ENCODE results near the gene YTHDF1. TPM values are rescaled to one million over a fixed set of nuclear protein-coding genes. Genes with fewer than 3 reads are reported as not detected.

Gene YTHDF1
- total RNA-seq = 20.0 and 20.9 TPM in 2 replicates

GRCh38 chr20:63216041-63216848 is at the start of gene YTHDF1:
TSS of gene YTHDF1 (minus strand) at chr20:63216131. CDS start at chr20:63215892, 239 bp downstream.

DNA sequence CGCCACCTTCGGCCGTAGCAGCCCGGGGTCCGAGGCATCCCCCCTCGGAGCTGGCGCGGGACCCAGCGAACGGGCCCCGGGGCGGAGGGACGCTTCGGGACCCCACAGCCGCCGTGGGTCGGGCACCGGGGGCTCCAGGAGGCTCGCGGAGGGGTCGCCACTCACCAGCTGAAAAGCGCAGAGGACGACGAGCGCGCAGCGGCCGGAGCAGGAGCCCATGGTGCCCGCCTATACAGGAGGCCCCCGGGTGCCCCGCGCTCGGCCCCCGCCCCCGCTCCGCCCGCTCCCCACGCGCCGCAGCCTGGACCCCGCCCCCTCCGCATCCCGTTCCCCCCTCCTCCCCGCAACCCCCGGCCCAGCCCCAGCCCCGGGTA is 38.3 kb upstream of the YTHDF1 start, which contains the start of gene NKAIN4:
Gene NKAIN4, minus strand, starts transcription at position 232 of the 374 bp plus-strand sequence. Its CDS starts 13 bp downstream, at position 219.

DNA sequence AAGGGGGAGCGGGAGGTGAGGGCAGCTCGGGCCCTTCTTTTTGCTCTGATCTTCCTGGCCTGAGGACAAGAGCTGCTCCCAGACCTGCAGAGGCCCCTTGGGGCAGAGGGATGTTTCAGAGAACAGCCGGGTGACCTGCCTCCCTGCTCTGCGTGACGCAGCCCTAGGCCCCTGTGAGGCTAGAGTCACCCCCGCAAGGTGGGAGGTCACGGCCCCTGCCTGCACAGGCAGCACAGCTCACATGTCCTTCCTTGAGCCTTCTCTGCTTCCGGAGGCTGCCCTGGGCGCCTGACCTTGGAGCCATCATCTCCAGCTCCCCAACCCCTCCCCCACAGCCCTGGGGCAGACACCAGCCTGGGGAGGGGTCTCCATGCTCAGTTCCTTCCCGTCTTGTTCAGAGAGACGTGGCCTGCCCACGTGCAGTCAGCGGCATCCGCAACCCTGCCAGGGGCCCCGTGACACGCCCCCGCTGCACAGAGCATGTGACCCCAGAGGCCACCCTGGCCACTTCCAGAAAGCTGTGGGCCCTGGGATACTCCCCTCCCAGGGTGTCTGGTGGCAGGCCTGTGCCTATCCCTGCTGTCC is 19.6 kb upstream of the YTHDF1 start, which contains the start of gene BIRC7:
Gene BIRC7, plus strand, starts transcription at position 507 of the 585 bp plus-strand sequence. CDS start 192 bp downstream, outside the sequence.

Other genes with a start within 250 kb of the YTHDF1 start
- gene BHLHE23, start 209.2 kb downstream of the YTHDF1 start, total RNA-seq = not detected in 2 replicates
- gene BIRC7, start 19.8 kb upstream of the YTHDF1 start, total RNA-seq = not detected in 2 replicates
- not detected in 2 replicates for gene NKAIN4, start 38.3 kb upstream of the YTHDF1 start, total RNA-seq
- 44.8 and 55.0 TPM in 2 replicates for gene ARFGAP1, start 56.7 kb upstream of the YTHDF1 start, total RNA-seq
- not detected in 2 replicates for gene COL20A1, start 77.1 kb upstream of the YTHDF1 start, total RNA-seq
- not detected in 2 replicates for gene CHRNA4, start 145.2 kb upstream of the YTHDF1 start, total RNA-seq